ENCODE results near the gene GNPNAT1. TPM values are rescaled to one million over a fixed set of nuclear protein-coding genes. Genes with fewer than 3 reads are reported as not detected.
"Not testable (repeated sequence)": the region's sequence is repeated elsewhere in the genome, so short reads cannot be mapped to it uniquely, and the experiment has no call there.

Gene GNPNAT1
- total RNA-seq, 1 donor from 2014 or later = 23.8 TPM

- no peak for DNase-seq
These were observed 2.3 kb downstream of the GNPNAT1 start for GRCh38 chr14:52789118-52789517.

- DNase-seq = no peak
These were observed 4.5 kb downstream of the GNPNAT1 start for GRCh38 chr14:52786887-52787286.

- DNase-seq = no peak
These were observed 8.2 kb downstream of the GNPNAT1 start for GRCh38 chr14:52783206-52783605.

- DNase-seq = no peak
These were observed 9.8 kb downstream of the GNPNAT1 start for GRCh38 chr14:52781629-52782028.

- DNase-seq = peak; percentile 48
These were observed 10.5 kb downstream of the GNPNAT1 start for GRCh38 chr14:52780893-52781292.

GRCh38 chr14:52778702-52779101, 12.7 kb downstream of the GNPNAT1 start:
- DNase-seq = no peak

GRCh38 chr14:52776816-52777215, 14.6 kb downstream of the GNPNAT1 start:
- no peak for DNase-seq

- DNase-seq = peak; percentile 73
These were observed 21.5 kb downstream of the GNPNAT1 start for GRCh38 chr14:52769887-52770286.

GRCh38 chr14:52767058-52767833, 24.2 kb downstream of the GNPNAT1 start:
- DNase-seq = no peak

- not testable (repeated sequence) for DNase-seq
These were observed 28.5 kb downstream of the GNPNAT1 start for GRCh38 chr14:52762923-52763322.

GRCh38 chr14:52759145-52759544, 32.3 kb downstream of the GNPNAT1 start:
- no peak for DNase-seq

GRCh38 chr14:52755607-52756316, 35.6 kb downstream of the GNPNAT1 start:
- DNase-seq = no peak

GRCh38 chr14:52748647-52749292, 42.6 kb downstream of the GNPNAT1 start:
- DNase-seq = no peak

GRCh38 chr14:52741865-52742264, 49.5 kb downstream of the GNPNAT1 start:
- peak; percentile 26 for DNase-seq

GRCh38 chr14:52740751-52741150, 50.7 kb downstream of the GNPNAT1 start:
- DNase-seq = peak; percentile 70

- no peak for DNase-seq
These were observed 53.0 kb downstream of the GNPNAT1 start for GRCh38 chr14:52738409-52738808.

GRCh38 chr14:52735921-52736489, 55.4 kb downstream of the GNPNAT1 start:
- no peak for DNase-seq

GRCh38 chr14:52733824-52734223, 57.6 kb downstream of the GNPNAT1 start:
- DNase-seq = no peak

- DNase-seq = peak; percentile 50
These were observed 60.7 kb downstream of the GNPNAT1 start for GRCh38 chr14:52730709-52731111.

- peak; percentile 99 for DNase-seq
These were observed 61.3 kb downstream of the GNPNAT1 start, which contains the start of gene STYX for GRCh38 chr14:52729925-52730708. STYX (plus strand) TSS chr14:52730166; CDS start chr14:52730475, 309 bp downstream.

GRCh38 chr14:52729585-52729924, 61.9 kb downstream of the GNPNAT1 start:
- no peak for DNase-seq

GRCh38 chr14:52729035-52729434, 62.4 kb downstream of the GNPNAT1 start:
- DNase-seq = not testable (repeated sequence)

All from dermis blood vessel endothelial cell (primary cell).